Upper lobe of left lung (tissue), 6 donors: ENCODE data around the gene STAB2. TPM values are rescaled to one million over a fixed set of nuclear protein-coding genes. Genes with fewer than 3 reads are reported as not detected.

ENCODE experiments used
- ATAC-seq, 2 donors: fragments of 200-7000 bp; cut with Tn5 transposase; one replicate each; pipeline ENCODE4 v1.9.1; 2022; ENCODE audit warnings: mild to moderate bottlenecking in 2 of 2, moderate library complexity in 2 of 2; ENCODE audit not compliant: low FRiP score in 2 of 2
- DNase-seq, 2 donors: peaks; one replicate each; pipeline ENCODE4 v3.0.0-alpha.2; 2019 to 2020
- H3K27ac ChIP-seq, 4 donors: fragments of 200-600 bp; sonication (generic); one replicate each; pipeline ENCODE4 v1.5.1; 2016 to 2019
- H3K27me3 ChIP-seq, 4 donors: fragments of 200-600 bp; sonication (generic); one replicate each; pipeline ENCODE4 v1.5.1; 2017 to 2019
- H3K36me3 ChIP-seq, 4 donors: fragments of 200-600 bp; sonication (generic); one replicate each; pipeline ENCODE4 v1.5.1; 2016 to 2019
- H3K4me1 ChIP-seq, 4 donors: fragments of 200-600 bp; sonication (generic); one replicate each; pipeline ENCODE4 v1.5.1; 2018 to 2019
- H3K4me3 ChIP-seq, 4 donors: fragments of 200-600 bp; sonication (generic); one replicate each; pipeline ENCODE4 v1.5.1; 2017 to 2019; ENCODE audit warnings: mild to moderate bottlenecking in 2 of 4, moderate library complexity in 1 of 4
- H3K9me3 ChIP-seq, 4 donors: fragments of 200-600 bp; sonication (generic); one replicate each; pipeline ENCODE4 v1.5.1; 2018 to 2019
- EP300 ChIP-seq, 4 donors: sonication (generic); formaldehyde crosslinking; IDR thresholded peaks; one replicate each; pipeline ENCODE4 v1.5.1; 2017; ENCODE audit warnings: antibody characterized with exemption in 4 of 4, control low read depth in 2 of 4
- POLR2A ChIP-seq, 4 donors: fragments of 450-650 bp; IDR thresholded peaks; one replicate each; pipeline ENCODE4 v1.5.1; 2016 to 2017; ENCODE audit warnings: antibody characterized with exemption in 4 of 4, mild to moderate bottlenecking in 2 of 4
- POLR2AphosphoS5 ChIP-seq, 2 donors: sonication (generic); formaldehyde crosslinking; IDR thresholded peaks; one replicate each; pipeline ENCODE4 v1.5.1; 2017; ENCODE audit warnings: antibody characterized with exemption in 2 of 2
- WGBS, 2 donors: methylation state at CpG; one replicate each; pipeline ENCODE4 v1.1.5; 2017 to 2018; 5-methylcytosine and 5-hydroxymethylcytosine counted together
- total RNA-seq, 6 donors: library from RNA; depleted of rRNA in 4 of 6; stranded (reverse); fragments of >200 nt in 4 of 6; gene quantifications; one replicate each; pipeline versions ENCODE4 v1.1.0 to v1.2.1, GENCODE V29; 2016 to 2021
- TF ChIP-seq, protein P1 (sequence below), 6 experiments: fragments of 450-650 bp in 4 of 6; fragments of 200-600 bp in 2 of 6; sonication (generic) in 2 of 6; IDR thresholded peaks; one replicate each; pipeline ENCODE4 v1.5.1; 2016 to 2019; ENCODE audit warnings: antibody characterized with exemption in 6 of 6
- donor health status: DM: no; HTN: no; CAD: no; lungs with moderate emphysema.
- donor health status: DM: no; HTN: yes; CAD: no; lungs with severe emphysema.

The STAB2 gene
- total RNA-seq, 6 donors from 2014 or later: 0.10 to 2.4 (median 0.22) TPM; not detected in 1

DNA sequence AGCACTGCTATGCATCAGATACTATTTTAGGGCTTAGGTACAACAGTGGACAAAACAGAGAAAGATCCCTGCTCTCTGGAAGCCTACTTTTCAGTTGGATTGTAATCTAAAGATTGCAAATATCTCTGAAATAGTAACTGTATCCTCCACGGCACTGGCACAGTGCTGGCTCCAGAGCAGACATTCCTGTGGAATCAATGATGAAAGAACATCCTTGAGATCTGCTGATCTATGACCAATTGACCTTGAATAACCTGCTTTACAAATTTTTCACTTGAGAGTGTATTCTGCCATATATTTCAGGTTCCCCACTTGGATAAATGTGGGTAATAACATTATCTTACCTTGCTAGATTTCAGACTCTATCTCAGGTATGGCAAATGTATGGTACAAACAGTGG lies 3.2 kb downstream of the STAB2 start:
- Histone ChIP-seq H3K27ac (no peak overlapping the region), H3K4me1 (no peaks in the 10 kb centered on the region), H3K9me3 (no peaks in the 10 kb centered on the region), H3K4me3 (no peak overlapping the region), H3K27me3 (no peaks in the 10 kb centered on the region), H3K36me3 (no peaks in the 10 kb centered on the region)
- DNase-seq: no peak
- WGBS, 2 donors: 60 to 68% methylated on average over 1 of the region's 1 CpG
- TF ChIP-seq POLR2AphosphoS5 (IDR thresholded peaks at IDR 0.05): no peak
- TF ChIP-seq, protein P1, sequence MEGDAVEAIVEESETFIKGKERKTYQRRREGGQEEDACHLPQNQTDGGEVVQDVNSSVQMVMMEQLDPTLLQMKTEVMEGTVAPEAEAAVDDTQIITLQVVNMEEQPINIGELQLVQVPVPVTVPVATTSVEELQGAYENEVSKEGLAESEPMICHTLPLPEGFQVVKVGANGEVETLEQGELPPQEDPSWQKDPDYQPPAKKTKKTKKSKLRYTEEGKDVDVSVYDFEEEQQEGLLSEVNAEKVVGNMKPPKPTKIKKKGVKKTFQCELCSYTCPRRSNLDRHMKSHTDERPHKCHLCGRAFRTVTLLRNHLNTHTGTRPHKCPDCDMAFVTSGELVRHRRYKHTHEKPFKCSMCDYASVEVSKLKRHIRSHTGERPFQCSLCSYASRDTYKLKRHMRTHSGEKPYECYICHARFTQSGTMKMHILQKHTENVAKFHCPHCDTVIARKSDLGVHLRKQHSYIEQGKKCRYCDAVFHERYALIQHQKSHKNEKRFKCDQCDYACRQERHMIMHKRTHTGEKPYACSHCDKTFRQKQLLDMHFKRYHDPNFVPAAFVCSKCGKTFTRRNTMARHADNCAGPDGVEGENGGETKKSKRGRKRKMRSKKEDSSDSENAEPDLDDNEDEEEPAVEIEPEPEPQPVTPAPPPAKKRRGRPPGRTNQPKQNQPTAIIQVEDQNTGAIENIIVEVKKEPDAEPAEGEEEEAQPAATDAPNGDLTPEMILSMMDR (IDR thresholded peaks at IDR 0.05): no peak
- TF ChIP-seq POLR2A (IDR thresholded peaks at IDR 0.05): no peak
- TF ChIP-seq EP300 (IDR thresholded peaks at IDR 0.05): no peak
- ATAC-seq: no peak

DNA sequence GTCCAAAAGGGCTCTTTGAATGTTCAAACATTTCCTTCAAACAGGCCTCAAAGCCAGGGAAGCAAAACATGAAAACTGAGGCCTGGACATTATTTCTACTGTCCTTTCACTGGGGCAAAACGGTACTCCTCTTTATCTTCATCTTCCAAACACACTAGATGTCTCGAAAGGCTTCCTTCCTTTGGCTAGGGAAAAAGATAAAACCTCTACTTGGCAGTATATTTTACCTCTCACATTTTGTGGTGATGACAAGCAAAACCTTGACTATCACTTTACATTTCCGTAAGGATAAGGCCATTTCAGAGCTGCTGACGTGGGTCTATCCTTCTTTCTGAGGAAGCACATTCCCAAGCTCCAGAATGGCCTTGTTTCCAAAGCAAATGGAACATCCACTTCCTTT lies 9.9 kb downstream of the STAB2 start:
- Histone ChIP-seq H3K4me3 (no peak overlapping the region), H3K36me3 (no peaks in the 10 kb centered on the region), H3K27me3 (no peaks in the 10 kb centered on the region), H3K4me1 (no peaks in the 10 kb centered on the region), H3K27ac (no peak overlapping the region), H3K9me3 (no peaks in the 10 kb centered on the region)
- TF ChIP-seq, protein P1 (IDR thresholded peaks at IDR 0.05): no peak
- no peak for TF ChIP-seq EP300 (IDR thresholded peaks at IDR 0.05)
- TF ChIP-seq POLR2AphosphoS5 (IDR thresholded peaks at IDR 0.05): no peak
- TF ChIP-seq POLR2A (IDR thresholded peaks at IDR 0.05): no peak
- no peak for DNase-seq
- WGBS, 2 donors: 65 to 67% methylated on average over 4 of the region's 4 CpGs
- ATAC-seq: no peak

DNA sequence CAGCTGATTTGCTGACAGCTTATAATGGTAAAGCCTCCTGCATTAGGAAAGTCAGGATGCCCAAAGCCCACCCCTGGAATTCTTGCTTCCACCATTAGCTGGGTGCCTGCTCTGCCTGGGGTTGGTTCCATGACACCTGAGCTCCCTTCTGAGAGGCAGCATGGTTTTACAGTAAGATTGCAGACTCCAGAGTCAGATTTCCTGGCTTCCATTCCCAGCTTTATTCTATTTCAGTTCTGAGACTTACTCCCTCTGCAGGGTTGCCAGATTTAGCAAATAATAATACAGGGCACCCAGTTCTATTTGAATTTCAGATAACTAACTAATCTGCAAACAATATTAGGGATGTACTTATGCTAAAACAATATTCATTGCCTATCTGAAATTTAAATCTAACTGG lies 12.2 kb downstream of the STAB2 start:
- Histone ChIP-seq H3K36me3 (no peaks in the 10 kb centered on the region), H3K27ac (no peak overlapping the region), H3K4me3 (no peak overlapping the region), H3K27me3 (no peaks in the 10 kb centered on the region), H3K9me3 (no peaks in the 10 kb centered on the region), H3K4me1 (no peaks in the 10 kb centered on the region)
- TF ChIP-seq, protein P1 (IDR thresholded peaks at IDR 0.05): no peak
- TF ChIP-seq POLR2A (IDR thresholded peaks at IDR 0.05) (no peak), EP300 (IDR thresholded peaks at IDR 0.05) (no peak), POLR2AphosphoS5 (IDR thresholded peaks at IDR 0.05) (no peak)
- DNase-seq (no peak), ATAC-seq (no peak)

DNA sequence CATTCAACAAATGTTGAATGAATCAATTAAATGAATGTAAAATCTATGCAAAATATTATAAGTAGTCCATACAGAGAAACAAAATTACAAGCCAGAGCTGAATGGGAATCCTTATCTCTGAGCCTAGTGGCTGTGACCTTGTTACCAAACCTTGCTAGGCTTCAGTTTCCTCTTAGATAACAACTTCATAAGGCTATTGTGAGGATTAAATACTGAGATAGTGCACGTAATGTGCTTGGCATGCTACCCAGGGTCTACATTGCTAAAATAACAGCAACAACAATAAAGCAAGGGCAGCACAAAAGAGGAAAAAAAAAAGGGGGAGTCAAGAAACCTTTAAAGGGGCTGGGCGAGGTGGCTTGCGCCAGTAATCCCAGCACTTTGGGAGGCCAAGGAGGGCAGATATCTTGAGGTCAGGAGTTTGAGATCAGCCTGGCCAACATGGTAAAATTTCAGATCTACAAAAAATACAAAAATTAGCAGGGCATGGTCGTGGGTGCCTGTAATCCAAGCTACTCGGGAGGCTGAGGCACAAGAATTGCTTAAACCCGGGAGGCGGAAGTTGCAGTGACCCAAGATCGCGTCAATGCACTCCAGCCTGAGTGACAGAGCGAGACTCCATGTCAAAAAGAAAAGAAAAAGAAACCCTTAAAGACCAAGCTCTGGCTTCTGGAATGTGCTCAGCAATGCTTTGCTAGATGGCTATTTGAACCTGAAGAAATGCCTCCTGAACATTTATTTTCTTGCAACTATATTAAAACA lies 14.1 kb downstream of the STAB2 start:
- Histone ChIP-seq H3K36me3 (no peaks in the 10 kb centered on the region), H3K27ac (no peak overlapping the region), H3K27me3 (no peaks in the 10 kb centered on the region), H3K4me1 (no peaks in the 10 kb centered on the region), H3K9me3 (no peaks in the 10 kb centered on the region), H3K4me3 (no peak overlapping the region)
- no peak for DNase-seq
- WGBS, 2 donors: 69 to 74% methylated on average over 10 of the region's 10 CpGs
- no peak for TF ChIP-seq EP300 (IDR thresholded peaks at IDR 0.05)
- TF ChIP-seq, protein P1 (IDR thresholded peaks at IDR 0.05): no peak
- no peak for TF ChIP-seq POLR2AphosphoS5 (IDR thresholded peaks at IDR 0.05)
- no peak for TF ChIP-seq POLR2A (IDR thresholded peaks at IDR 0.05)
- ATAC-seq: no peak

DNA sequence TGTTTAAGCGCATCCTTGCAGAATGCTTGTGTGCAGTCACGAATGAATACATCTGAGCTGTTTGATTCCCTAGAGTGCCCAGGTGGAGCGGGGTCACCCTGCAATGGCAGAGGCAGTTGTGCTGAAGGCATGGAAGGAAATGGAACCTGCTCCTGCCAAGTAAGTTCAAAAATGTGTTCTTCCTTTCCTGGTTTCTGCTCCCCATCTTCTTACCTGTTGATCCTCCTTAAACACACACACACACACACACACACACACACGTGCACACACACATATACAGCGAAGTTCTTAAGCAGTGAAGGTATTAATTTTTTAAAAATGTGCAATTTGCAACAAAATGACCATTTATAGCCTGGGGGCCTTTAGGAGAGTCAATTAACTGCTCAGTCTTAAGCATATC lies 33.3 kb downstream of the STAB2 start:
- Histone ChIP-seq H3K27ac (no peak overlapping the region), H3K4me3 (no peak overlapping the region), H3K36me3 (no peaks in the 10 kb centered on the region), H3K9me3 (no peaks in the 10 kb centered on the region), H3K27me3 (no peaks in the 10 kb centered on the region), H3K4me1 (no peaks in the 10 kb centered on the region)
- DNase-seq (no peak), ATAC-seq (no peak)
- no peak for TF ChIP-seq POLR2A (IDR thresholded peaks at IDR 0.05)
- no peak for TF ChIP-seq EP300 (IDR thresholded peaks at IDR 0.05)
- TF ChIP-seq, protein P1 (IDR thresholded peaks at IDR 0.05): no peak
- TF ChIP-seq POLR2AphosphoS5 (IDR thresholded peaks at IDR 0.05): no peak
- 87 to 90% methylated on average over 5 of the region's 5 CpGs for WGBS, 2 donors
